Activated CD4-positive, alpha-beta memory T cell treated with anti-CD3 and anti-CD28 coated beads for 36 hours (primary cell): ENCODE data around the gene QSOX1. TPM values are rescaled to one million over a fixed set of nuclear protein-coding genes. Genes with fewer than 3 reads are reported as not detected.
A peak's percentile ranks its signal among the peaks of the same experiment; 100 is the strongest.

Experiments used
- CTCF ChIA-PET: fragments of 350-600 bp; sonication (Branson Sonifier 250); formaldehyde crosslinking; loops from one replicate; lab custom pipeline; 2021; ENCODE audit warnings: antibody characterized with exemption, inconsistent platforms; lab: Charles Lee
- POLR2A ChIA-PET: fragments of 350-600 bp; sonication (Branson Sonifier 250); formaldehyde crosslinking; loops from one replicate; lab custom pipeline; 2021; ENCODE audit warnings: antibody characterized with exemption; lab: Charles Lee
- DNase-seq: peaks from one replicate; pipeline ENCODE4 v3.0.0-alpha.2; 2020
- H3K27ac Mint-ChIP-seq: one replicate; pipeline ENCODE4 v1.8.0; 2021; ENCODE audit warnings: mixed read lengths
- H3K27me3 Mint-ChIP-seq: one replicate; pipeline ENCODE4 v1.8.0; 2021; ENCODE audit warnings: mixed read lengths
- H3K36me3 Mint-ChIP-seq: one replicate; pipeline ENCODE4 v1.8.0; 2021; ENCODE audit warnings: mixed read lengths
- H3K4me1 Mint-ChIP-seq: one replicate; pipeline ENCODE4 v1.8.0; 2021; ENCODE audit warnings: low read depth, mixed read lengths
- H3K4me3 Mint-ChIP-seq: one replicate; pipeline ENCODE4 v1.8.0; 2021; ENCODE audit warnings: mild to moderate bottlenecking, mixed read lengths
- H3K9me3 Mint-ChIP-seq: one replicate; pipeline ENCODE4 v1.8.0; 2021; ENCODE audit warnings: mixed read lengths
- intact Hi-C: fragments of 100-400 bp; cut with micrococcal nuclease; formaldehyde crosslinking; loops from one replicate; pipeline ENCODE4 v1.15.1; 2023
- total RNA-seq, 2 experiments: library from RNA; stranded (reverse); gene quantifications; one replicate each; pipeline ENCODE4 v1.2.3, GENCODE V29; 2021

The QSOX1 gene
- total RNA-seq, 2 experiments from 2014 or later: 40.3 to 42.4 TPM

- intact Hi-C loops: no loop called here
- POLR2A ChIA-PET: no interaction called here
- CTCF ChIA-PET: no interaction called here
- DNase-seq: no peak
- Mint-ChIP-seq H3K4me3 (no peak overlapping the region), H3K4me1 (no peaks in the 10 kb centered on the region), H3K9me3 (no peaks in the 10 kb centered on the region), H3K27me3 (peaks cover 43% of the 10 kb centered on the region), H3K36me3 (no peaks in the 10 kb centered on the region), H3K27ac (no peak overlapping the region)
Observed at GRCh38 chr1:180246579-180246978, 91.9 kb downstream of the QSOX1 start.

- Mint-ChIP-seq H3K27ac (no peak overlapping the region), H3K4me1 (no peaks in the 10 kb centered on the region), H3K9me3 (no peaks in the 10 kb centered on the region), H3K27me3 (peaks cover 42% of the 10 kb centered on the region), H3K36me3 (no peaks in the 10 kb centered on the region), H3K4me3 (no peak overlapping the region)
- DNase-seq: no peak
- ChIA-PET CTCF (no interaction called here), POLR2A (no interaction called here)
- intact Hi-C loops: no loop called here
Observed at GRCh38 chr1:180247061-180247460, 92.4 kb downstream of the QSOX1 start.

GRCh38 chr1:180247580-180247979 is 92.9 kb downstream of the QSOX1 start:
- H3K4me3 Mint-ChIP-seq: no peak overlapping the region
- no peak for DNase-seq
- ChIA-PET POLR2A (no interaction called here), CTCF (interaction anchor here (1.0 kb wide), 1 partner anchor 234 kb away, joined by 4 read pairs; no protein-coding TSS in a partner anchor)
- intact Hi-C loops: no loop called here
- no peaks in the 10 kb centered on the region for H3K9me3 Mint-ChIP-seq
- no peaks in the 10 kb centered on the region for H3K36me3 Mint-ChIP-seq
- peaks cover 41% of the 10 kb centered on the region for H3K27me3 Mint-ChIP-seq
- H3K4me1 Mint-ChIP-seq: no peaks in the 10 kb centered on the region
- H3K27ac Mint-ChIP-seq: no peak overlapping the region

- Mint-ChIP-seq H3K27ac (no peak overlapping the region), H3K27me3 (peaks cover 43% of the 10 kb centered on the region), H3K9me3 (no peaks in the 10 kb centered on the region), H3K36me3 (no peaks in the 10 kb centered on the region), H3K4me1 (no peaks in the 10 kb centered on the region), H3K4me3 (no peak overlapping the region)
- DNase-seq: no peak
- CTCF ChIA-PET: interaction anchor here (1.0 kb wide), 1 partner anchor 234 kb away, joined by 4 read pairs; no protein-coding TSS in a partner anchor
- POLR2A ChIA-PET: no interaction called here
- intact Hi-C loops: no loop called here
Observed at GRCh38 chr1:180248176-180248575, 93.5 kb downstream of the QSOX1 start.

GRCh38 chr1:180248731-180249681 is 94.3 kb downstream of the QSOX1 start:
- CTCF ChIA-PET: no interaction called here

GRCh38 chr1:180249725-180250498 is 95.2 kb downstream of the QSOX1 start:
- H3K4me1 Mint-ChIP-seq: no peaks in the 10 kb centered on the region
- no peak for DNase-seq
- no peak overlapping the region for H3K27ac Mint-ChIP-seq
- H3K27me3 Mint-ChIP-seq: peaks cover 45% of the 10 kb centered on the region
- H3K9me3 Mint-ChIP-seq: no peaks in the 10 kb centered on the region
- H3K36me3 Mint-ChIP-seq: no peaks in the 10 kb centered on the region
- H3K4me3 Mint-ChIP-seq: no peak overlapping the region
- CTCF ChIA-PET: no interaction called here
- intact Hi-C loops: no loop called here
- POLR2A ChIA-PET: interaction anchor here (0.6 kb wide), 1 partner anchor 29 kb away, joined by 3 read pairs; no protein-coding TSS in a partner anchor

More at GRCh38 chr1:180248731-180249681, 94.3 kb downstream of the QSOX1 start:
- intact Hi-C loops: no loop called here
- DNase-seq: no peak
- Mint-ChIP-seq H3K36me3 (no peaks in the 10 kb centered on the region), H3K4me3 (no peak overlapping the region), H3K9me3 (no peaks in the 10 kb centered on the region), H3K27me3 (peaks cover 43% of the 10 kb centered on the region), H3K27ac (no peak overlapping the region), H3K4me1 (no peaks in the 10 kb centered on the region)
- POLR2A ChIA-PET: no interaction called here

- CTCF ChIA-PET: no interaction called here
- H3K4me3 Mint-ChIP-seq: no peak overlapping the region
- H3K9me3 Mint-ChIP-seq: no peaks in the 10 kb centered on the region
- no peaks in the 10 kb centered on the region for H3K4me1 Mint-ChIP-seq
- no peaks in the 10 kb centered on the region for H3K36me3 Mint-ChIP-seq
- POLR2A ChIA-PET: no interaction called here
- no peak for DNase-seq
- peaks cover 47% of the 10 kb centered on the region for H3K27me3 Mint-ChIP-seq
- H3K27ac Mint-ChIP-seq: no peak overlapping the region
- intact Hi-C loops: no loop called here
Observed at GRCh38 chr1:180250499-180250770, 95.8 kb downstream of the QSOX1 start.

GRCh38 chr1:180250883-180251509 is 96.3 kb downstream of the QSOX1 start:
- intact Hi-C loops: no loop called here

GRCh38 chr1:180251526-180252305 is 97.0 kb downstream of the QSOX1 start:
- Mint-ChIP-seq H3K36me3 (no peaks in the 10 kb centered on the region), H3K27ac (no peak overlapping the region), H3K27me3 (peaks cover 54% of the 10 kb centered on the region), H3K9me3 (no peaks in the 10 kb centered on the region), H3K4me3 (no peak overlapping the region), H3K4me1 (no peaks in the 10 kb centered on the region)
- DNase-seq: no peak
- intact Hi-C loops: loop anchor here (1.0 kb wide), 3 partner anchors 165 to 231 kb away; no protein-coding TSS in a partner anchor
- CTCF ChIA-PET: interaction anchor here (0.6 to 3.7 kb wide), 9 partner anchors 76 to 588 kb away, joined by 3 to 46 read pairs (median 4); no protein-coding TSS in a partner anchor
- POLR2A ChIA-PET: no interaction called here

More at GRCh38 chr1:180250883-180251509, 96.3 kb downstream of the QSOX1 start:
- Mint-ChIP-seq H3K4me1 (no peaks in the 10 kb centered on the region), H3K9me3 (no peaks in the 10 kb centered on the region), H3K27ac (no peak overlapping the region), H3K36me3 (no peaks in the 10 kb centered on the region), H3K27me3 (peaks cover 49% of the 10 kb centered on the region), H3K4me3 (no peak overlapping the region)
- CTCF ChIA-PET: interaction anchor here (3.4 to 3.7 kb wide), 2 partner anchors 227 to 231 kb away, joined by 28 to 46 read pairs; no protein-coding TSS in a partner anchor
- POLR2A ChIA-PET: no interaction called here
- DNase-seq: no peak

GRCh38 chr1:180252638-180253536 is 98.2 kb downstream of the QSOX1 start:
- DNase-seq: peak; percentile 85
- H3K4me1 Mint-ChIP-seq: no peaks in the 10 kb centered on the region
- no peaks in the 10 kb centered on the region for H3K9me3 Mint-ChIP-seq
- ChIA-PET CTCF (interaction anchor here (0.7 to 3.7 kb wide), 20 partner anchors 9 to 236 kb away, joined by 3 to 46 read pairs (median 4); no protein-coding TSS in a partner anchor), POLR2A (no interaction called here)
- peaks cover 58% of the 10 kb centered on the region for H3K27me3 Mint-ChIP-seq
- no peak overlapping the region for H3K27ac Mint-ChIP-seq
- intact Hi-C loops: loop anchor here (1.0 kb wide), 3 partner anchors 163 to 229 kb away; no protein-coding TSS in a partner anchor
- H3K4me3 Mint-ChIP-seq: no peak overlapping the region
- no peaks in the 10 kb centered on the region for H3K36me3 Mint-ChIP-seq
